Heart left ventricle (tissue), 13 donors: ENCODE results near the gene IGF1R.

Experiments used
- CTCF ChIP-seq, 12 donors: fragments of 200-600 bp; sonication (generic) in 4 of 12; IDR thresholded peaks; one replicate each; pipeline versions ENCODE4 v1.5.0 to v1.8.0; 2018 to 2022; ENCODE audit warnings: antibody characterized with exemption in 12 of 12, mild to moderate bottlenecking in 5 of 12
- POLR2A ChIP-seq, 2 donors: fragments of 450-650 bp; IDR thresholded peaks; one replicate each; pipeline ENCODE4 v1.6.1; 2017; ENCODE audit warnings: antibody characterized with exemption in 2 of 2, mild to moderate bottlenecking in 2 of 2, moderate library complexity in 2 of 2
- donor health status: ischemic (EF 13 %, LVEDD 7.1; RV severe dilation, severe dysfunction).
- donor health status: DM: no; HTN: yes; CAD: no.
- donor health status: DM: no; HTN: no; CAD: no.
- donor health status: ischemic (EF 25% LVEDD 6.9; RV normal size, moderate dysfunction).
- donor health status: ischemic (EF 25% LVEDD 5.7; RV mildly dilated, moderate dysfunction).
- donor health status: ischemic (EF 35%, LVEDD 5.7; RV mildly dilated, moderate dysfunction).
- donor health status: nonischemic (EF 11% LVEDD 7.7; RV severe dilation, severe dysfunction).
- donor health status: DM: yes; HTN: yes; CAD: no.
- donor health status: PGD.
- donor health status: ischemic (EF 29% LVEDD 5.4; RV normal size, mild dysfunction).
- donor health status: nonischemic (EF 23%, LVEDD 6.1; RV moderate dilation, normal function).

- TF ChIP-seq CTCF (IDR thresholded peaks at IDR 0.05) (no peak), POLR2A (IDR thresholded peaks at IDR 0.05) (no peak)
These were observed 58.0 kb downstream of the IGF1R start for GRCh38 chr15:98706387-98706786.
